Medulla oblongata (tissue), 1 donor: ENCODE results near the gene INAFM2.

ENCODE experiments used
- DNase-seq: peaks from one replicate; pipeline ENCODE4 v3.0.0-alpha.2; 2015; ENCODE audit errors: extremely low spot score

INAFM2 gene

GRCh38 chr15:40342416-40343320, 19.2 kb downstream of the INAFM2 start:
- no peak for DNase-seq

GRCh38 chr15:40343512-40343911, 20.0 kb downstream of the INAFM2 start:
- no peak for DNase-seq

DNA sequence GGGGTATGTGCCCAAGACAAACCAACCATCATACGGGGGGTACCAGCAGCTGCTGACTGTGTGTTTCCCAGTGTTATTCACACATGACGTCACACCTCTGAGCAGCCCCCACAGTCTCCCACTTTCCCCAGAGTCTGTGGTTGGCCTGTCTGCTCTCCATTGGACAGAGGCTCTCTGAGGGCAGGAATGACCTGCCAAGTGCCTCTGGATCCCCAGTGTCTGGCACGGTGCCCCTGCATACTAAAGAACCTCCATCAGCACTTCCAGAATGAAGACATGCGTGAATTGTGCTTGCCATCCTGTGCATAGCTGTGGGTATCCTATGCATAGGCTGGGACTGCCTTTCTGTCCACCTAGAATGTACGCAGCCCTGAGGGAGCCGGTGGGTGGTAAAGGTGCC, 20.7 kb downstream of the INAFM2 start:
- no peak for DNase-seq

- DNase-seq, result peak; percentile 71
These were observed 21.2 kb downstream of the INAFM2 start for GRCh38 chr15:40344631-40345120.

GRCh38 chr15:40345225-40345866, 21.9 kb downstream of the INAFM2 start:
- no peak for DNase-seq

GRCh38 chr15:40345867-40346578, 22.5 kb downstream of the INAFM2 start:
- no peak for DNase-seq

DNA sequence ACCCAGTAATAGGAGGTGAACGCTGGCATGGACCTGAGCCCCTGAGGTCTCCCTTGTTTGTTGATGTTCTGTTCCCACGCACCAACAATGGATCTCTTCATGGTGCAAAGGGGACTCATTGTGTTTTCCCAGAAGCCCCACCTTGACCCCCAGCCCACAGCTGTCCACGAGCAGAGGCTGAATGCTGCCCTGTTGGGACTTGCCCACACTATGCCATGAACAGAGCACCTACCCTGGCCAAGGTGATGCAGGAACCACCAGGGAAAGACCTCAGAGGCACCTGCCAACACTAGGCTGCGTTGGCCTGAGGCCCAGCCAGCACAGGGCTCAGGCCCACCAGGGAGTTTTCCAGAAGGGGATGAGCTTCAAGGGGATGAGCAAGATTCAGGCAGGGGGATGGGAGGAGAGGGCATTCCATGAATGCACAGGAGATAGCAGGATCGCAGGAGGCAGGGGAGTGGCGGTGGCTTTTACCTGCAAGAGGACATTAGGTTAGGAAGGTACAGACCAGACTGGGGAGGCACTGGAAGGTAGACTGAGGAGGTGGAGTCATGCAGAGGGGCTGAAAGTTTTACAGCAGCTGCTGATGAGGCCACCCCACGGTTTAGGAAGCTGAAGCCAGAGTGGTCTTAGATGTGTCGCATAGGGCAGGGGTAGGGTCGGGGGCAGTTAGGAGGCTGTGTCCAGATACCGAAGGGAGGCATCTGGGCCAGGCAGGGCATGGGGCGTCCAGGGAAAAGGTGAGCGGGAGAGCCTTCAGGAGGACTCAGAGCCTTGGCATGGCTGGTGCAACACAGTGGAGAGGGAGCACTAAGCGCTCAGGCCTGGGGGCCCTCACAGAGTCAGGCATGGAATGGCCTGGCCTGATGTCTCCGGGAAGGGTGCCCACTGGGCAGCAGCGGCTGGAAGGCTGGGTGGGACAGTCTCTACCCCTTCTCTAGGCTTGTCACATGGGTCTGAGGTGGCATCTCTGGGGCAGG, 23.4 kb downstream of the INAFM2 start:
- DNase-seq, result no peak

DNA sequence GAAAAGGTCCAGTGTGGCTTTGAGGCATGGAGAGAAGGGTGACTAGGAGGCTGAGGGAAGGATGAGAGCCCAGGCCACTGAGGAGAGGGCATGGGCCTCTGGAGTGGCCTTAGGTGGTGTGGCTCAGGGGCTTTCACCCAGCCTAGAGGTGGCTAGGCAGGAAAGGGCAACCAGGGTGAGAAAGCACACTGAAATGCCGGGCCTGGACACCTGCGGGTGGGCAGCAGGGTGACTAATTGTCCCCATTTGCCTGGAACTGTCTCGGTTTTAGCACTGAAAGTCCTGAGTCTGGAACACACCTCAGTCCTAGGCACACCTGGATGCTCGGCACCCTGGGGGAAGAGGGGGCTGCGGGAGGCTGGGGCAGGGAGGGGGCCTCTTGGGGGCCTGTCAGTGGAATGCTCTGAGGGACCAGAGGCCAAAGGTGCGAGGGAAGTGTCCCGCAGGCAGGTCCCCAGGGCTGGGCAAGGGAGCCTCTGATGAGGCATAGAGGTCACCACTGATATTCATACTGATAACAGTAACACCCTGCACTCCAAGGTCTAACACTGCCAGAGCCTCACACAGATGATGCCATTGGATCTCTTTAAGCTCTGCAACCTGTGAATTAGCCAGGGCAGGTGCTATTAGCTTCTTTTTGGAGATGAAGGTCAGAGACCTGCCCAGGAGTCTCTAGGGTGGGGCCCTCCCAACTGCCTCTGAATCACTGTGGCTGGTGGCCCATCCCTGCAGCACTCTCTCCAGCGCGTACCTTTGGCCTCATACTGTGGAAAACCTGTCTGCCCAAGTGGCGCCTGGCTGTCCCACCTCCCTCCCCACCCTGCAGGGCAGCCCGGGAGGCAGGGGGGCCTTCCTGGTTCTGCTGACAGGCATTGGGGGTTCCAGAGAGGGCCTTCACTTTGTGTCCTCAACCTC, 24.3 kb downstream of the INAFM2 start:
- DNase-seq, result no peak

DNA sequence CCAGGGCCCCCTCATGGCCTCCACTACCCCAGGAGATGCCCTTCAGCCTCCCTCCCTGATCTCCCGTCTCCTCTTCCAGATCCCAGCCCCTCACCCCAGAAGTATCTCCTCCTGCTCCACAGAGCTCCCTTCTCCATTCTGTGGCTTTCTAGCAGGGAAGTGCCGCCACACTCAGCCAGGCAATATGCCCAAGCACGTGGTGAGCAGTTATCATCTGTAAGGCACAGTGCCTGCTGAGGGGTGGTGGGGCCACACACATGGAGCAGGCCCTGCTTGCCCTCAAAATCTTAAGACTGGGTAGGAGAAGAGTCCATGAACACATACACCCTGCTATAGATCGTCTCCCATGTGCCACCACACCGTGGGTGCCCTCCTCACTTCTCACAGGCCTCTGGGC, 25.0 kb downstream of the INAFM2 start:
- no peak for DNase-seq

DNA sequence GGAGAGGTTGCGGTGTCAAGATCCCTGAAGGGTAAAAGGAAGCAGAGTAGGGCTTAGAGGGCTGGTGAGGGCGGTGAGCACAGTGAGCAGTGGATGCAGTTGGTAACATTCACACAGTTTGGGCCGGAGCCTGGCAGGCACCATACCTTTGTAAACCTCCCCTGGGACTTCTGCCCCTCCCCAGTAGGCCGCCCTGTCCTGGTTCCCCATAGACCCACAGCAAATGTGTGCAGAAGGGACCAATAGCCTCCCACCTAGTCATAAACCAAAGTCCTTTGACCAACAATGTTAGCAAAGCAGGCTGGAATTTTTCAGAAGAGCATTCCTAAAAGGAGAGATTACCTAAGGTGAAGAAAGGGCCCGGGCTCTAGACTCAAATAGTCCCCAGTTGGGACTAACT, 25.7 kb downstream of the INAFM2 start:
- DNase-seq, result no peak

DNA sequence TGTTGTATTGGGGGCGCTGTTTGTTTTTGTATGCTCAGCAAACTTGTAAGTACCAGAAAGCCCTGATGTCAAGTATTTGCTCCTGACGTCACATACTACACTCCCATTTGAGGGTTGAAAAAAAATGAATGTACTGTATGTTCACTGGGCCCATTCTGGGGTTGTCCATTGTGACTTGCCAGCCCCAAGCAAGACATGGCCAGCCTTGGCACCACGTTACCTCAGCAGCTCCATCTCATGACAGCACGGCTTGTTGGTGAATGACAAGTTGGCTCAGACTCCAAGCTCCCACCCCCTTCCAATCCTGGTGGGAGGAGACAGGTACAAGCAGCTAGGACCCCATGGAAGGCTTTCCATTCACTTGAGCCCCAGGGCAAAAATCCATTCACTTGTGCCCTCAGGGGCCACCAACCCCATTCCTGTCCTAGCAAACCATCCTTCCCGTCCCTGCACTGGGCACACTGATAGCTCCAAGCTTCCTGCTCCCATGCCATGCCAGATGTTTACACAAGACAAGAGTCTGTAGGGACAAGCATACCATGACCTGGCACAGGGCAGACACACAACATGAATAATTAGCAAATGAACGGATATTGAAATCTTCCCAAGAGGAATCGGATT, 28.9 kb downstream of the INAFM2 start:
- no peak for DNase-seq

GRCh38 chr15:40353697-40354096, 30.2 kb downstream of the INAFM2 start:
- no peak for DNase-seq

DNA sequence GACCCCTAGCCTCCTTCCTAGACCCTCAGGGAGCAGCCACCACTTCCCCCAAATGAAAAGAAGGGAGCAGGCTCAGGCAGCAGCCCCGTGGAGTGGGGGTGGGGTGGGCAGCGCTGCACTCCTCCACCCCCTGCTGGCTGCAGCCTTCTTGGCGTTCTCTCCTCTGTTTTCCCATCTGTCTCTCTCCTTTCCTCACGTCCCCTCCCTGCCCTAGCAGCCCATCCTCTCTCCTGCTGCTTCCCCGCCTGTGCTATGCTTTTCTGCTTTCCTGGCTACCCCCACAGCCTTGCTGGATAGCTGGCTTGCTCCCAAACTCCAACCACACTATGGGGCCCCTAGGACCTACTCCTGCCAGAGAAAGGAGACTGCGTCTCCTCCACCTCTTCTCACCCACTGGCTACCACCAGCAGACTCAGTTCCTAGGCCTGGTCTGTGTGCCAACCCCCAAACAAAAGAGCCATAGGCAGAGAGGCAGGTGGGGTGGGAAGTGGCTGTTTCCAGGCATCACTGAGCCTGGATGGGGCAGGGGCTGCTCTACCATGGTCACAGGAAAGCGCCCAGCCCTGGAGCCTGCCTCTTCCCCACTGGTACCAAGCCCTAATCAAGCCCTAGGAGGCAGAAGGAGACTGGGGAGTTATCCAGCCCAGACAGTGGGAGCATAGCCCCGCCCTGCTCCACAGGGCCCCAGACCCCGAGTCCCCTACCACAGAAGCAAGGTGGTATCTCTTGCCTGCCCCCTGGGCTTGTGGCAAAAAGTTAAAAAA, 31.1 kb downstream of the INAFM2 start:
- no peak for DNase-seq

DNA sequence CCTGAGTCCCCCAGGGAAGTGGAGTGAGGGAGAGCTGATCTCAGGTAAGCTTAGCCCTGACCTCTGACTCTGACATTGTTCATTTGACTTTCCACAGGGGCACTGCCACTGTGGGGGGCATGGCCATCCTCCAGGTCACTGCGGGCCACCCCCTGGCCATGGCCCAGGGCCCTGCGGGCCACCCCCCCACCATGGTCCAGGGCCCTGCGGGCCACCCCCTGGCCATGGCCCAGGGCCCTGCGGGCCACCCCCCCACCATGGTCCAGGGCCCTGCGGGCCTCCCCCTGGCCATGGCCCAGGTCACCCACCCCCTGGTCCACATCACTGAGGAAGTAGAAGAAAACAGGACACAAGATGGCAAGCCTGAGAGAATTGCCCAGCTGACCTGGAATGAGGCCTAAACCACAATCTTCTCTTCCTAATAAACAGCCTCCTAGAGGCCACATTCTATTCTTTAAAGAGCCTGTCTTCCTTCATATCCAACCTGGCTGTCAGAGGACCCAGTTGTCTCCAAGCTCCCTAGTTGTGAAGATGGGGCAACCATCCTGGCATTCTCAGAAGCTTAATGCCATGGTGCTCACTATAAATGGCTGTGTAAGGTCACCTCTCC, 32.6 kb downstream of the INAFM2 start:
- no peak for DNase-seq

DNA sequence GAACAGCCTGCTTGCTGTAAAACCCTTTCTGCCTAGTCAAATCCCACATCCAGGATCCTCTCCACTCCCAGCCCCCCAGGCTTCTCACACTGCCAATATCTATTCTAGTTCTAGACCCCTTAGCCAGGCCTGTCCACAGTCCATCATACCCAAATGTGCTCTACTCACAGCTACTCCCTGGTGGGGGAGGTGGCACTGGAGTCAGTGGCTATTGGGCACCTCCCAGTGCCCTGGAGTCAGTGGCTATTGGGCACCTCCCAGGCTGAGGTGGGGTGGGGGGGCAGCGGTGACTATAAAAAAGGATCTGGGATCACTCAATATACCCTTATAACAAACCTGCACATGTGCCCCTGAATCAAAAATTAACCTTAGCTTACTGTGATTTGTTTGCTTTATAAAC, 33.8 kb downstream of the INAFM2 start:
- DNase-seq, result no peak

DNA sequence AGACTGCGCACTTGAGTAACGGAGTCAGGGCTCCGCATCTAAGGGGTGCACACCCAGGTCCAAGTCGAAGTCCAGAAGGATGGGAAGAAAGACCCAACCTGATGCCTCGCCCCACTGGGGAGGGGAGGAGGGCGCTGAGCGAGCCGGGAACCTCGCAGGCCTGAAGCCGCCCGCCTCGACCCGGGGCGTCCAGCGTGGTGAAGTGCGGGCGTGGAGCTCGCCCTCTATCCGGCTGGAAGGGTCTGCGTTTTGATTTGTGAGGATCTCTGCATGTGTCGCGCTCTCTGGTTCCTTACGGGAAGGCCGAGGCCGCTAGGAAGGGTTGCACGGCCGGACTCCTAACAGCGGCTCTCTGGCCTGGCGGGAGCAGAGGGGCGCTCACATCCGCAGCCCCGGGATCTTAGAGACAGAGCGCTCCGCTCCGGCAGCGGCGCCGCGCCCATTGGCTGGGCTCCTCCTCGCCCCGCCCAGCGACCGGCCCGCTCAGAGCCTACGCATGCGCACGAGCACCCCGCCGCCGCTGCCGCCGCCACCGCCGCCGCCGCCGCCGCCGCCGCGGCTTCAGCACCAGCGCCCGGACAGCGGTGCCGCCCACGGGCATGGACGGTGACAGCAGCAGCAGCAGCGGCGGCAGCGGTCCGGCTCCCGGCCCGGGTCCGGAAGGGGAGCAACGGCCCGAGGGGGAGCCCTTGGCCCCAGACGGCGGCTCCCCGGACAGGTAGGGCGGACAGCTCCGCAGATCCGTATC, 34.4 kb downstream of the INAFM2 start, which contains the start of gene DISP2:
DISP2 (plus strand) TSS at position 497 of the 748 bp plus-strand sequence; CDS start at position 600, 103 bp downstream.
- peak; percentile 82 for DNase-seq
